ENCODE results near the gene TAF4. TPM values are rescaled to one million over a fixed set of nuclear protein-coding genes. Genes with fewer than 3 reads are reported as not detected.

TAF4 gene
- total and polyA plus RNA-seq, 3 experiments from 2014 or later = 1.4 to 21.0 (median 20.5) TPM

DNA sequence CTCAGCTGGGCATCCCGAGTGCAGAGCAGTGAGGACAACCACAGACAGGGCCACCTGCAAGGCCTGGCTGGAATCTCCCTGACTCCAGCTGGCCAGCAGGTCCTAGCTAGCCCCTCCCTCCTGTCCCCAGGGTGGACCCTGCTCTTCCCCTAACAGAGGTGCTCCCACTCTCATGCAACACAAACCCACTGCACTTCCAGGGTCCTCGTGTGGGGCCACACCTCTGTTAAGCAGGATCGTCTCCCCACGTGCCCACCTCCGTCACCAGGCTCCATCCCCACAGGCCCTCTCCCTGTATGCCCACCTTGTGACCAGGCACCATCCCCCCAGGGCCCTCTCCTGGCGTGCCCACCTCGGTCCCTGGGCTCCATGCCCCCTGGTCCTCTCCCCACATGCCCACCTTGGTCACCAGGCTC lies 17.3 kb downstream of the TAF4 start:
- Histone ChIP-seq H3K27me3 (ENCODE audit: insufficient read depth, low read length, poor library complexity, severe bottlenecking) (no peaks in the 10 kb centered on the region), H3K4me3 (ENCODE audit: low read length) (no peak overlapping the region), H3K36me3 (ENCODE audit: insufficient read depth, low read length) (no peaks in the 10 kb centered on the region), H3K27ac (ENCODE audit: low read depth, low read length) (no peak overlapping the region), H3K4me1 (ENCODE audit: insufficient read depth, low read length) (no peaks in the 10 kb centered on the region), H3K9me3 (ENCODE audit: low read length) (no peaks in the 10 kb centered on the region)
- H3K27me3 Mint-ChIP-seq = no peaks in the 10 kb centered on the region
- H3K4me3 Mint-ChIP-seq = no peak overlapping the region
- H3K36me3 Mint-ChIP-seq = no peaks in the 10 kb centered on the region
- DNase-seq = no peak
- ChIA-PET POLR2A (no interaction called here), CTCF (no interaction called here)
- peaks cover 47 to 83% (median 56%) of the 10 kb centered on the region in 3 donors for H3K4me1 Mint-ChIP-seq
- no peak overlapping the region for H3K27ac Mint-ChIP-seq
- H3K9me3 Mint-ChIP-seq = no peaks in the 10 kb centered on the region

- H3K9me3 ChIP-seq (ENCODE audit: low read length) = no peaks in the 10 kb centered on the region
- Mint-ChIP-seq H3K27ac (no peak overlapping the region), H3K4me1 (peaks cover 47 to 80% (median 54%) of the 10 kb centered on the region in 3 donors), H3K27me3 (no peaks in the 10 kb centered on the region), H3K36me3 (no peaks in the 10 kb centered on the region), H3K9me3 (no peaks in the 10 kb centered on the region), H3K4me3 (no peak overlapping the region)
- H3K36me3 ChIP-seq (ENCODE audit: insufficient read depth, low read length) = no peaks in the 10 kb centered on the region
- no peaks in the 10 kb centered on the region for H3K4me1 ChIP-seq (ENCODE audit: insufficient read depth, low read length)
- no peak for DNase-seq
- H3K27ac ChIP-seq (ENCODE audit: low read depth, low read length) = no peak overlapping the region
- no peak overlapping the region for H3K4me3 ChIP-seq (ENCODE audit: low read length)
- POLR2A ChIA-PET = no interaction called here
- CTCF ChIA-PET = no interaction called here
- H3K27me3 ChIP-seq (ENCODE audit: insufficient read depth, low read length, poor library complexity, severe bottlenecking) = no peaks in the 10 kb centered on the region
Measured at GRCh38 chr20:62047666-62048345, 17.9 kb downstream of the TAF4 start.

- Mint-ChIP-seq H3K27me3 (no peaks in the 10 kb centered on the region), H3K36me3 (peaks cover 0 to 3% (median 2%) of the 10 kb centered on the region in 3 donors), H3K9me3 (no peaks in the 10 kb centered on the region), H3K4me3 (no peak overlapping the region), H3K4me1 (peaks cover 53 to 81% (median 56%) of the 10 kb centered on the region in 3 donors), H3K27ac (peak overlapping the region in 1 of 8 donors; percentile 2)
- H3K4me1 ChIP-seq (ENCODE audit: insufficient read depth, low read length) = no peaks in the 10 kb centered on the region
- ChIA-PET POLR2A (no interaction called here), CTCF (no interaction called here)
- no peak overlapping the region for H3K4me3 ChIP-seq (ENCODE audit: low read length)
- no peaks in the 10 kb centered on the region for H3K36me3 ChIP-seq (ENCODE audit: insufficient read depth, low read length)
- H3K27ac ChIP-seq (ENCODE audit: low read depth, low read length) = no peak overlapping the region
- H3K27me3 ChIP-seq (ENCODE audit: insufficient read depth, low read length, poor library complexity, severe bottlenecking) = no peaks in the 10 kb centered on the region
- DNase-seq = peak in 1 of 5 donors; percentile 18
- H3K9me3 ChIP-seq (ENCODE audit: low read length) = no peaks in the 10 kb centered on the region
Measured at GRCh38 chr20:62046431-62046830, 19.2 kb downstream of the TAF4 start.

DNA sequence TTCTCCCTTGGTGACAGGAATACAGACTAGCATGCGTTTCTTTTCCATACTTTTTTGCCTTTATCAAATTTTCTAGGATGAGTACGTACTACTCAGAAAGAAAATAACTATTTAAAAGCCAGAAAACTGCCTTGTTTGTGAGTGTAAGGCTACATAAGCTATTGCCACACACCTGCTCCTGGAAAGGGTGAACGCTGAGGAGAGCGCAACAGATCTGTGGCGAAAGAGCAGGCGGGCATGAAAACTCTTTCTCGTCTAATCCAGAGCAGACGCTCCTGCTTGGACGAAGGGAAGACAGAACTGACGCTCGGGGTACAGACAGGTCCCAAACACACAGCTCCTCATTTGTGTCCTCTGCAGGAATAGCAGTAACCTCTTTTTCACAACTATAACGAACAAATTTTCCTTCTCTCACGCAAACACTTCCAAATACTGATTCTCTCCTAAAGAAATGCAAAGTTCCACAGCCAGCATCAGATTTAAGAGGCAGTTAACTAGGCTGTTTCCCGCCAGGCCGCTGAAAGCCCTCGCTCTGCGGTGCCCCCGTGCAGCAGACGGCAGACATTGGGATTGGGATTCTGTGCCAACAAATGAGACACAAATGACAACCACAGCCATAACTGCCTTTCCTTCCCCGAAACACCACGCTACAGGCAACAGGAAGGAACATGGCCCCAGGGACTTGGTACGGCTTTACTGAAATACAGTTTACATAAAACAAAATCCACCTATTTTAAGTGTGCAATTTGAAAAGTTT lies 20.0 kb downstream of the TAF4 start:
- H3K27me3 ChIP-seq (ENCODE audit: insufficient read depth, low read length, poor library complexity, severe bottlenecking) = no peaks in the 10 kb centered on the region
- ChIA-PET CTCF (no interaction called here), POLR2A (no interaction called here)
- no peaks in the 10 kb centered on the region for H3K36me3 ChIP-seq (ENCODE audit: insufficient read depth, low read length)
- no peaks in the 10 kb centered on the region for H3K9me3 Mint-ChIP-seq
- peak in 1 of 5 donors; percentile 24 for DNase-seq
- no peaks in the 10 kb centered on the region for H3K4me1 ChIP-seq (ENCODE audit: insufficient read depth, low read length)
- no peak overlapping the region for H3K27ac ChIP-seq (ENCODE audit: low read depth, low read length)
- H3K4me3 ChIP-seq (ENCODE audit: low read length) = no peak overlapping the region
- peaks cover 54 to 79% (median 57%) of the 10 kb centered on the region in 3 donors for H3K4me1 Mint-ChIP-seq
- peak overlapping the region in 2 of 8 donors; percentile 13 to 74 for H3K27ac Mint-ChIP-seq
- no peaks in the 10 kb centered on the region for H3K9me3 ChIP-seq (ENCODE audit: low read length)
- H3K36me3 Mint-ChIP-seq = peaks cover 0 to 3% (median 2%) of the 10 kb centered on the region in 3 donors
- H3K27me3 Mint-ChIP-seq = no peaks in the 10 kb centered on the region
- H3K4me3 Mint-ChIP-seq = no peak overlapping the region

DNA sequence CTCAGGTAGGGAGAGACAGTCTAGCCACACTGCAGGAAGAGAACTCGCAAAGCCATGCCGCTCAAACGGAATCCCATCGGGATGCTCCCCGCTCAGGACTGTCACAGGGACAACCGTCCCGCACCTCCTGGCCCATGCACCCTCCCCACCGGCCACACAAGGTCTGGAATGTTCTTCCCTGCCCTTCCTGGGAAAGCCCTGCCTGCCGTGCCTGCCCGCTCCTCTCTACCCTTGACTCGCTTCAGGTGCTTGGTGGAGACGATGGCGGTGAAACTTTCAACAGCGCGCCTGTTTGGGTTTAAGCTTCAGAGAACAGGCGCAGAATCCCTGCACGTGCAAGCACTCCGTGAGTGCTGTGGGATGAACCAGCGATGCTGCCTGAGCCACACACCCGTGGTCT lies 20.6 kb downstream of the TAF4 start:
- no peak overlapping the region for H3K4me3 Mint-ChIP-seq
- CTCF ChIA-PET = no interaction called here
- H3K4me1 Mint-ChIP-seq = peaks cover 52 to 79% (median 57%) of the 10 kb centered on the region in 3 donors
- POLR2A ChIA-PET = no interaction called here
- no peak overlapping the region for H3K4me3 ChIP-seq (ENCODE audit: low read length)
- no peaks in the 10 kb centered on the region for H3K27me3 ChIP-seq (ENCODE audit: insufficient read depth, low read length, poor library complexity, severe bottlenecking)
- DNase-seq = no peak
- peaks cover 0 to 3% (median 2%) of the 10 kb centered on the region in 3 donors for H3K36me3 Mint-ChIP-seq
- H3K9me3 ChIP-seq (ENCODE audit: low read length) = no peaks in the 10 kb centered on the region
- H3K9me3 Mint-ChIP-seq = no peaks in the 10 kb centered on the region
- no peaks in the 10 kb centered on the region for H3K4me1 ChIP-seq (ENCODE audit: insufficient read depth, low read length)
- no peaks in the 10 kb centered on the region for H3K27me3 Mint-ChIP-seq
- H3K36me3 ChIP-seq (ENCODE audit: insufficient read depth, low read length) = no peaks in the 10 kb centered on the region
- peak overlapping the region in 1 of 8 donors; percentile 74 for H3K27ac Mint-ChIP-seq
- H3K27ac ChIP-seq (ENCODE audit: low read depth, low read length) = no peak overlapping the region

DNA sequence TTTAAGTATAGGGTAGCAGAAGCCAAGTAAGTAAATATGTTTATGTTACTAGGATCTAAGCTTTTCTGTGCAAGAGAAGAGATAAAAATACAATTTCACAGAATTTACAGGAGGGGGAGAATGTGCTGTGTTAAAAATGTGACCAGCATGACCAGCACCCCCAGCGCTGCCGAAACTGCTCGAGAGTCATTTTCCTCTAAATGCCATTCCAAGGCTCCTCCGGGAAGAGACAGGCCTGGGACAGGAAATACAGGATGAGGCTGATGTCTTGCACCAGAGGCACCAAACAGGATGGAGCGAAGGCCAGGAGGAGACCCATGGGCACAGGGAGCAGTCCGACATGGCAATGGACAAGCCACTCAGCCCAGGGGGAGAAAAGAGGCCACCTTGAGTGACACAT lies 21.1 kb downstream of the TAF4 start:
- H3K27me3 ChIP-seq (ENCODE audit: insufficient read depth, low read length, poor library complexity, severe bottlenecking) = no peaks in the 10 kb centered on the region
- Mint-ChIP-seq H3K4me1 (peaks cover 56 to 79% (median 59%) of the 10 kb centered on the region in 3 donors), H3K9me3 (no peaks in the 10 kb centered on the region), H3K27ac (peak overlapping the region in 1 of 8 donors; percentile 52), H3K36me3 (peaks cover 0 to 3% (median 2%) of the 10 kb centered on the region in 3 donors), H3K27me3 (no peaks in the 10 kb centered on the region), H3K4me3 (no peak overlapping the region)
- POLR2A ChIA-PET = no interaction called here
- DNase-seq = no peak
- no peak overlapping the region for H3K4me3 ChIP-seq (ENCODE audit: low read length)
- H3K36me3 ChIP-seq (ENCODE audit: insufficient read depth, low read length) = no peaks in the 10 kb centered on the region
- H3K4me1 ChIP-seq (ENCODE audit: insufficient read depth, low read length) = no peaks in the 10 kb centered on the region
- no peaks in the 10 kb centered on the region for H3K9me3 ChIP-seq (ENCODE audit: low read length)
- no peak overlapping the region for H3K27ac ChIP-seq (ENCODE audit: low read depth, low read length)
- CTCF ChIA-PET = no interaction called here

- H3K27ac Mint-ChIP-seq = no peak overlapping the region
- no peaks in the 10 kb centered on the region for H3K27me3 Mint-ChIP-seq
- H3K4me3 ChIP-seq (ENCODE audit: low read length) = no peak overlapping the region
- no peaks in the 10 kb centered on the region for H3K4me1 ChIP-seq (ENCODE audit: insufficient read depth, low read length)
- ChIA-PET CTCF (no interaction called here), POLR2A (no interaction called here)
- peaks cover 61 to 83% (median 61%) of the 10 kb centered on the region in 3 donors for H3K4me1 Mint-ChIP-seq
- no peaks in the 10 kb centered on the region for H3K36me3 ChIP-seq (ENCODE audit: insufficient read depth, low read length)
- no peaks in the 10 kb centered on the region for H3K9me3 ChIP-seq (ENCODE audit: low read length)
- H3K9me3 Mint-ChIP-seq = no peaks in the 10 kb centered on the region
- H3K36me3 Mint-ChIP-seq = peaks cover 0 to 3% (median 2%) of the 10 kb centered on the region in 3 donors
- no peak for DNase-seq
- no peak overlapping the region for H3K4me3 Mint-ChIP-seq
- no peak overlapping the region for H3K27ac ChIP-seq (ENCODE audit: low read depth, low read length)
- no peaks in the 10 kb centered on the region for H3K27me3 ChIP-seq (ENCODE audit: insufficient read depth, low read length, poor library complexity, severe bottlenecking)
Measured at GRCh38 chr20:62043131-62043914, 22.4 kb downstream of the TAF4 start.

Measured in CD8-positive, alpha-beta memory T cell (primary cell).